Measurements from ENCODE around the gene RASSF5.

DNA sequence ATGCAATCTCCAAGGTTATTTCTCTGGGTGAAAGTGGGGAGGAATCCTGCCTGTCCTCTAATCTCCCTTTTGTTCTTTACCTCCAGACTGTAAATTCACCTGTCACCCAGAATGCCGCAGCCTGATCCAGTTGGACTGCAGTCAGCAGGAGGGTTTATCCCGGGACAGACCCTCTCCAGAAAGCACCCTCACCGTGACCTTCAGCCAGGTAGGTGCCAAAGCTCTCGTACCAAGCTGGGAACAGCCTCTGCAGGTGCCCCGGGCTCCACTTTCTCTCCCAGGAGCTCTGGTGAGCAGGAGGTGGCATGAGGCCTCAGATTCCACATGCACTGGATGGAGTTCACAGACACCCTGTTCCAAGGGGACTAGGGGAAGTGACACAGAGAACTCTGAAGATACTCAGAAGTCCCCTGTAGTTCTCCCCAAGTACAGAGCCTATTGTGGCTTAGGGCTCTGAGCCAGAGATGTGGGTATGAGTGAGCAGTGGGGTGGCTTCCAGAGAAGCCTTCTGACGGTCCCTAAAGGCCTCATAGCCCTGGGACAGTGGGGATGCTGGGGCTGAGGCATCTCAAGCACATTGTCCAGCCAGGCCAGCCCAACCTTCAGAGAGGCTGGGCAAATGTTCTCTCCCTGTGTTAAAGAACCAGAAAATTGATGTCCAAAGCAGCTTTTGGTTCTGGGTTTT is 30.9 kb downstream of the RASSF5 start:
- no peak for TF ChIP-seq POLR2A (IDR thresholded peaks at IDR 0.05)
- TF ChIP-seq, protein P1, sequence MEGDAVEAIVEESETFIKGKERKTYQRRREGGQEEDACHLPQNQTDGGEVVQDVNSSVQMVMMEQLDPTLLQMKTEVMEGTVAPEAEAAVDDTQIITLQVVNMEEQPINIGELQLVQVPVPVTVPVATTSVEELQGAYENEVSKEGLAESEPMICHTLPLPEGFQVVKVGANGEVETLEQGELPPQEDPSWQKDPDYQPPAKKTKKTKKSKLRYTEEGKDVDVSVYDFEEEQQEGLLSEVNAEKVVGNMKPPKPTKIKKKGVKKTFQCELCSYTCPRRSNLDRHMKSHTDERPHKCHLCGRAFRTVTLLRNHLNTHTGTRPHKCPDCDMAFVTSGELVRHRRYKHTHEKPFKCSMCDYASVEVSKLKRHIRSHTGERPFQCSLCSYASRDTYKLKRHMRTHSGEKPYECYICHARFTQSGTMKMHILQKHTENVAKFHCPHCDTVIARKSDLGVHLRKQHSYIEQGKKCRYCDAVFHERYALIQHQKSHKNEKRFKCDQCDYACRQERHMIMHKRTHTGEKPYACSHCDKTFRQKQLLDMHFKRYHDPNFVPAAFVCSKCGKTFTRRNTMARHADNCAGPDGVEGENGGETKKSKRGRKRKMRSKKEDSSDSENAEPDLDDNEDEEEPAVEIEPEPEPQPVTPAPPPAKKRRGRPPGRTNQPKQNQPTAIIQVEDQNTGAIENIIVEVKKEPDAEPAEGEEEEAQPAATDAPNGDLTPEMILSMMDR (IDR thresholded peaks at IDR 0.05): no peak
- TF ChIP-seq POLR2AphosphoS5 (IDR thresholded peaks at IDR 0.05): no peak

Measured in transverse colon (tissue), 4 donors.